Astrocyte of the cerebellum (primary cell): ENCODE data around the gene GYPE.
"Not testable (repeated sequence)": the region's sequence is repeated elsewhere in the genome, so short reads cannot be mapped to it uniquely, and the experiment has no call there.

Source experiments
- DNase-seq: peaks from one replicate; pipeline ENCODE4 v3.0.0-alpha.2; 2011; ENCODE audit warnings: low read depth
- H3K4me3 ChIP-seq: 2 replicates; pipeline ENCODE4 v1.5.1; 2011; ENCODE audit warnings: mild to moderate bottlenecking, low read depth, low read length, moderate library complexity
- in situ Hi-C: cut with HindIII; loops from 2 replicates; pipeline ENCODE4 v1.10.0; 2017; ENCODE audit warnings: low sequenced_read_pairs
- TF ChIP-seq, protein P1 (sequence below): IDR thresholded peaks from 2 replicates; pipeline ENCODE4 v1.5.1; 2012; ENCODE audit warnings: low read length, low read depth, moderate library complexity, mild to moderate bottlenecking; ENCODE audit errors: missing control alignments

Gene GYPE

GRCh38 chr4:143907811-143908210 is 2.5 kb upstream of the GYPE start:
- TF ChIP-seq, protein P1, sequence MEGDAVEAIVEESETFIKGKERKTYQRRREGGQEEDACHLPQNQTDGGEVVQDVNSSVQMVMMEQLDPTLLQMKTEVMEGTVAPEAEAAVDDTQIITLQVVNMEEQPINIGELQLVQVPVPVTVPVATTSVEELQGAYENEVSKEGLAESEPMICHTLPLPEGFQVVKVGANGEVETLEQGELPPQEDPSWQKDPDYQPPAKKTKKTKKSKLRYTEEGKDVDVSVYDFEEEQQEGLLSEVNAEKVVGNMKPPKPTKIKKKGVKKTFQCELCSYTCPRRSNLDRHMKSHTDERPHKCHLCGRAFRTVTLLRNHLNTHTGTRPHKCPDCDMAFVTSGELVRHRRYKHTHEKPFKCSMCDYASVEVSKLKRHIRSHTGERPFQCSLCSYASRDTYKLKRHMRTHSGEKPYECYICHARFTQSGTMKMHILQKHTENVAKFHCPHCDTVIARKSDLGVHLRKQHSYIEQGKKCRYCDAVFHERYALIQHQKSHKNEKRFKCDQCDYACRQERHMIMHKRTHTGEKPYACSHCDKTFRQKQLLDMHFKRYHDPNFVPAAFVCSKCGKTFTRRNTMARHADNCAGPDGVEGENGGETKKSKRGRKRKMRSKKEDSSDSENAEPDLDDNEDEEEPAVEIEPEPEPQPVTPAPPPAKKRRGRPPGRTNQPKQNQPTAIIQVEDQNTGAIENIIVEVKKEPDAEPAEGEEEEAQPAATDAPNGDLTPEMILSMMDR, result peak; percentile 53
- DNase-seq, H3K4me3 ChIP-seq, in situ Hi-C loops: not testable (repeated sequence)

DNA sequence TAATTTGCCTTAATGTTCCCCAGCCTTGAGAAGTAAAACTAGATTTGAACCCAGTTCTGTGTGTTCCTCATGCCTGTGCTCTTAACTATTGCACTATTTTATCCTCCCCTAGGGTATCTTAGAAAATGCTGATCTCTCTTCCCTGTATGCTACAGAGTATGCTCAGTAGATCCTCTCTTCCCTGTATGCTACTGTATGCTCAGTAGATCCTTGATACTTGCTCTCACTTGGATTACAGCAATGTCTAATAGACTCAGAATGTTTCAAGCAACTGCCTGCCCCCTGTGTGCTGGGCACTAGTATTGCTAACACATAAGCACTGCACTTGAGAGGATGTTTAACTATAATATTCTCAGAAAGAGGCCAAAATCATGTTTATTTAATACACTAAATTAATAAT is 928 bp downstream of the GYPE start:
- in situ Hi-C loops, DNase-seq, H3K4me3 ChIP-seq: not testable (repeated sequence)

- in situ Hi-C loops, result not testable (repeated sequence)
Observed at GRCh38 chr4:143890323-143890722, 15.0 kb downstream of the GYPE start.

DNA sequence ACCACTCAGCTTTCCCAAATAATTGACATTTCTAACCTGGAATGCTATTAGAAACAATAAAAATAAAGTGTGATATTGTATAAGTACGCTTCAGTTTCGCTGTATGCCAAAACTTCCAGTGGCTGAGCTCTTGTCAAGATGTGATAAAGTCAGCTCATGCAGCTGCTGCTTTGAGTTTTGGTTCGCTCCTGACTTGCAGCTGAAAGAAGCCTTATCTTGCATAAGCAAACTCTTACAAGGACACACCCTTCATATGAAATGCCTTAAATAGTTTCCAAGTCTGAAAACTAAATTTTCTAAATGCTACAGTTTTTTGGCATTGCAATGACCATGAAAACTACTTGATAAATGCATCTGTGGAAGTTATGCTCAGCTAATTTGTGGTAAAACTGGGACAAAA is 17.2 kb downstream of the GYPE start:
- in situ Hi-C loops, H3K4me3 ChIP-seq, DNase-seq: not testable (repeated sequence)

More at GRCh38 chr4:143890323-143890722, 15.0 kb downstream of the GYPE start:
- not testable (repeated sequence) for DNase-seq, H3K4me3 ChIP-seq

- H3K4me3 ChIP-seq, in situ Hi-C loops, DNase-seq: not testable (repeated sequence)
Observed at GRCh38 chr4:143884965-143885364, 20.4 kb downstream of the GYPE start.

DNA sequence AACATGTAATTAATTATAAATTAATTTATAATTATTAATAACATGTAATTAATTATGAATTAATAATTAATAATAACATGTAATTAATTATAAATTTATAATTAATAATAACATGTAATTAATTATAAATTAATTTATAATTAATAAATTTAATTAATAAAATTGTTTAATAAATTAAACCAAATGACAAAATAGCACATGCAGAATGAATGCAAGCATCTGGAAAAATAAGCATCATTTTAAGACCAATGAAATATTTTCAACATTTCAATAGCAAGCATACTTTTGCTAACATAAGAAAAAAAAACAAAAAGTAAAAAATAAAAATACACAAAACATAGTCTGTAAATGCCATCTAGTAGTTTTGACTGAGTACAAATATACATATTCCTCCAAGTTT is 21.8 kb downstream of the GYPE start:
- DNase-seq, result no peak
- no peak overlapping the region for H3K4me3 ChIP-seq
- TF ChIP-seq, protein P1, result no peak
- in situ Hi-C loops, result no loop called here

GRCh38 chr4:143882892-143883291 is 22.5 kb downstream of the GYPE start:
- TF ChIP-seq, protein P1, result no peak
- in situ Hi-C loops, result no loop called here

GRCh38 chr4:143879561-143879960 is 25.8 kb downstream of the GYPE start:
- in situ Hi-C loops, H3K4me3 ChIP-seq, DNase-seq: not testable (repeated sequence)

More at GRCh38 chr4:143882892-143883291, 22.5 kb downstream of the GYPE start:
- DNase-seq, result no peak
- H3K4me3 ChIP-seq, result no peak overlapping the region

DNA sequence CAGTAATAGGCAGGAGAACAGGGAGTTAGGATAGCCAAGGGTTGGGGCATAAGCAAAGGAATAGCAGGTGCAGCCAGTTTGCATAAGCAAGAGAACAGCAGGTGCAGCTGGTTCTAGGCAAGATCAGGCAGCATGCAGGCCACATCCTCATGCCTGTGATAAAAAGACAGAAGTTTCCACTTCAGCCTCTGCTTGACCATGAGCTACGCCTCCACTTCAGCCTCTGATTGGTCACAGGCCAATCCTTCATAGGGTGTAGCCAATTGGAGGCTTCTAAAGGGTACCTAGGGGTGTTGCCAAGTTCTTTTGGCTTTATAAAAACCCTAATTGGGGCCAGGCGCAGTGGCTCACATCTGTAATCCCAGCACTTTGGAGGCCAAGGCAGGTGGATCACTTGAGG is 30.0 kb downstream of the GYPE start:
- H3K4me3 ChIP-seq, DNase-seq, in situ Hi-C loops: not testable (repeated sequence)

- H3K4me3 ChIP-seq, DNase-seq, in situ Hi-C loops: not testable (repeated sequence)
Observed at GRCh38 chr4:143870523-143871268, 34.7 kb downstream of the GYPE start.

GRCh38 chr4:143869925-143870324 is 35.4 kb downstream of the GYPE start:
- DNase-seq, H3K4me3 ChIP-seq, in situ Hi-C loops: not testable (repeated sequence)

- H3K4me3 ChIP-seq, in situ Hi-C loops, DNase-seq: not testable (repeated sequence)
Observed at GRCh38 chr4:143862716-143863115, 42.6 kb downstream of the GYPE start.
